AG09309 (cell line): ENCODE measurements around the gene ADAMTS2.

Experiments
- DNase-seq: peaks from one replicate; pipeline ENCODE4 v3.0.0-alpha.2; 2010; ENCODE audit warnings: low read depth
- H3K4me3 ChIP-seq: 2 replicates; pipeline ENCODE4 v1.5.1; 2011; ENCODE audit warnings: mild to moderate bottlenecking, low read depth, low read length, moderate library complexity; ENCODE audit not compliant: control insufficient read depth
- CTCF ChIP-seq: IDR thresholded peaks from 2 replicates; pipeline ENCODE4 v1.5.1; 2011; ENCODE audit warnings: mild to moderate bottlenecking, low read depth, low read length, inconsistent platforms; ENCODE audit not compliant: insufficient read depth, control insufficient read depth; ENCODE audit errors: missing control alignments

Gene ADAMTS2

DNA sequence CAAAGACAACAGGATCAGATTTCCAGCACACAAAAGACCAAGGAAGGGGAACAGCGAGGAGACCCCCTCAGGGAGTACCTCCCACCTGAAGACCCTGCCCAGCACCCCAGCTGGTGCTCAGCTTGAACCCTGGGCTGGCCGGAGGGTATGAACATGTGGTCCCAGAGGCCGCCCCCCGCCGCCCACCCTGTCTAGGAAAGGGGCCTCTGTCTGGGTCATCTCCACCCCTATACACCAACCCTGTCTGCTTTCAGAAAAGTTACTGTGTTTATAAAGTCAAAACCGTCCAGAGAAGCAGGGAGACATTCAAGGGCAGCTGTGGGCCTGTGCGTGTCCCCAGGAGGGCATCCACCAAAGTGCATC, 72.2 kb downstream of the ADAMTS2 start:
- no peak overlapping the region for H3K4me3 ChIP-seq
- no peak for DNase-seq
- no peak for TF ChIP-seq CTCF

GRCh38 chr5:179272326-179273072, 72.8 kb downstream of the ADAMTS2 start:
- TF ChIP-seq CTCF = no peak
- no peak overlapping the region for H3K4me3 ChIP-seq
- no peak for DNase-seq

DNA sequence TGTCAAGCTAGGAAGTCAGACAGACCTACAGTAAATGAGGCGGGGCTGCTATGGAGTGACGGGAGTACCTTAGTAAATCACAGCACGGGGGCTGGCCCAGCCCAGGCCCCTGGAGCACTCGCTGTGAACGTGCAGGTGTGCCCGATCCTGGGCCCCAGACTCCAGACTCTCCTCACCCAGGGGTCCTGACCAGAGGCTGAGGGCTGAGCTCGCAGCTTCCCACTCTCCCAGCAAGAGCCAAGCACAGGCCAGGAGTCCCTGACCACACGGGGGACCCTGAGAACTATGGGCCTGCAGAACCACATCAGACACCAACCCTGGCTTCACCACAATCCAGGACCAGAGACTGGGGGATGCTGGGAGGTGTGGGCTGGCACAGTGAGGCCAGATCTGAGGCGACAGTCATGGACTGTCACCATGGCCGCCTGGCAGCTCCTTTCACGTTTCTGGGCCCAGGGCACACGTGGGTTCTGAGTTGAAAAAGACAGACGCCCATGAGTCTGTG, 73.4 kb downstream of the ADAMTS2 start:
- no peak overlapping the region for H3K4me3 ChIP-seq
- TF ChIP-seq CTCF = no peak
- no peak for DNase-seq

GRCh38 chr5:179271428-179271734, 73.9 kb downstream of the ADAMTS2 start:
- no peak for DNase-seq
- no peak for TF ChIP-seq CTCF
- no peak overlapping the region for H3K4me3 ChIP-seq

DNA sequence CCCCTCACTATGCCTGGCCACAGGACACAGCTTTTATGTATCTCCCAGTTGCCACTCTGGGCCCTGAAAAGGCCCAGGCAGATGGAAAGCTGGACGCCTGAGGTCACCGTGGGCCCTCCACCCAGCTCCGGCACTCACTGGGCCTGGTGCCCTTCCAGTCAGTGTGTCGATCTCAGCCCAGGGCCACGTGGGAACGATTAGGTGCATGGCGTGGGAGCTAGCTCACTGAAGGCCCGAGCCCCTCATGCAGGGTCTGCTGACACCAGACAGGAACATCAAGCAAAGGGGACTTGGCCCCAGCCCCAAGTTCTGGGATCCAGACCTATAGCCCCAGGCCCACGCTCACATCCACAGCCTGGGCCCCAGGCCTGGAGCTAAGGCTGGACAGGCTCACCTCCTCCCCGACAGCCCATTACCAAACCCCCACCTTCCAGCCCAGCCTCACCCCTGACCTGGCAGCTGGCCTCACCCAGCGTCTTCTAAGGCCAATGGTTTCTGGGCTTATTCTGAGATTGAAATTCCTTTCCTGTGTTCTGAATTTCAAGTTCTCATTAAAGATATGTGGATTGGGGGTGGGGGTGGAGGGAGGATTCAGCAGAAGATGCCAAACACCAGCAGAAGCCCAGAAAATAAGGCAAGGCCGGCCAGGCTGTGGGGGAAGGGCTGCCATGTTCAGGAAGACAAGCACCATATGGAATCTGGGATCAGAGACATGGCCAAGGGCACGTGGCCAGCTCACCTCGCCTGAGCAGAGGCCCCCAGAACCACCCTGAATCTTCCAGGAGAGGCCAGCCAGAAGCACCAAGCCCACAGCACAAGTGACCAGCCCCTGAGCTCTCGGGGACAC, 74.5 kb downstream of the ADAMTS2 start:
- no peak for DNase-seq
- H3K4me3 ChIP-seq = no peak overlapping the region
- TF ChIP-seq CTCF = no peak

- TF ChIP-seq CTCF = no peak
- H3K4me3 ChIP-seq = no peak overlapping the region
- no peak for DNase-seq
These were observed 75.3 kb downstream of the ADAMTS2 start for GRCh38 chr5:179269781-179270543.
